SK-N-SH treated with all-trans-retinoic acid at 6 μM for 48 hours (cell line): Measurements from ENCODE around the gene CRELD2.
"Not testable (repeated sequence)": the region's sequence is repeated elsewhere in the genome, so short reads cannot be mapped to it uniquely, and the experiment has no call there.

Source experiments
- ATAC-seq: fragments of 200-7000 bp; cut with Tn5 transposase; 3 replicates; pipeline ENCODE4 v1.9.1; 2020; ENCODE audit warnings: mild to moderate bottlenecking, moderate library complexity
- ARNTL ChIP-seq: fragments of 450-650 bp; formaldehyde crosslinking; IDR thresholded peaks from 2 replicates; pipeline ENCODE4 v1.5.0; 2020; ENCODE audit warnings: low read depth, mild to moderate bottlenecking, moderate library complexity, borderline replicate concordance
- BACH2 ChIP-seq: fragments of 250-450 bp; sonication (Bioruptor Pico); IDR thresholded peaks from 2 replicates; pipeline ENCODE4 v1.9.0; 2021; ENCODE audit warnings: mild to moderate bottlenecking, borderline replicate concordance
- CREB5 ChIP-seq: fragments of 250-450 bp; sonication (Bioruptor Pico); IDR thresholded peaks from 2 replicates; pipeline ENCODE4 v1.5.1; 2020; ENCODE audit warnings: low read depth, mild to moderate bottlenecking, moderate library complexity
- CSDC2 ChIP-seq: fragments of 250-450 bp; sonication (Bioruptor Pico); IDR thresholded peaks from 2 replicates; pipeline ENCODE4 v1.5.0; 2020; ENCODE audit warnings: mild to moderate bottlenecking, moderate library complexity
- CSRNP3 ChIP-seq: fragments of 250-450 bp; sonication (Bioruptor Pico); IDR thresholded peaks from 2 replicates; pipeline ENCODE4 v1.5.1; 2021; ENCODE audit warnings: mild to moderate bottlenecking, moderate library complexity
- ESRRG ChIP-seq: fragments of 250-450 bp; sonication (Bioruptor Pico); IDR thresholded peaks from 2 replicates; pipeline ENCODE4 v1.6.1; 2021; ENCODE audit warnings: mild to moderate bottlenecking
- GLIS3 ChIP-seq: fragments of 250-450 bp; sonication (Bioruptor Pico); IDR thresholded peaks from 2 replicates; pipeline ENCODE4 v1.5.0; 2020; ENCODE audit warnings: mild to moderate bottlenecking, moderate library complexity
- ISL1 ChIP-seq: fragments of 250-450 bp; sonication (Bioruptor Pico); IDR thresholded peaks from 2 replicates; pipeline ENCODE4 v2.1.2; 2022; ENCODE audit warnings: mild to moderate bottlenecking, moderate library complexity
- OSR1 ChIP-seq: fragments of 250-450 bp; sonication (Bioruptor Pico); IDR thresholded peaks from 2 replicates; pipeline ENCODE4 v1.8.0; 2022; ENCODE audit warnings: moderate library complexity, mild to moderate bottlenecking, inconsistent platforms
- PATZ1 ChIP-seq: fragments of 250-450 bp; sonication (Bioruptor Pico); IDR thresholded peaks from 2 replicates; pipeline ENCODE4 v1.8.0; 2020; ENCODE audit warnings: mild to moderate bottlenecking, moderate library complexity, borderline replicate concordance
- POU6F1 ChIP-seq: fragments of 250-450 bp; sonication (Bioruptor Pico); IDR thresholded peaks from 2 replicates; pipeline ENCODE4 v1.8.0; 2021; ENCODE audit warnings: low read depth, mild to moderate bottlenecking, moderate library complexity, borderline replicate concordance
- PPARA ChIP-seq: fragments of 250-450 bp; sonication (Bioruptor Pico); IDR thresholded peaks from 2 replicates; pipeline ENCODE4 v1.5.0; 2020; ENCODE audit warnings: mild to moderate bottlenecking, borderline replicate concordance
- RARB ChIP-seq: fragments of 250-450 bp; sonication (Bioruptor Pico); IDR thresholded peaks from 2 replicates; pipeline ENCODE4 v1.8.0; 2021; ENCODE audit warnings: mild to moderate bottlenecking, moderate library complexity
- SNAI2 ChIP-seq: fragments of 250-450 bp; sonication (Bioruptor Pico); IDR thresholded peaks from 2 replicates; pipeline ENCODE4 v1.5.0; 2020; ENCODE audit warnings: mild to moderate bottlenecking, moderate library complexity
- TCF4 ChIP-seq: fragments of 250-450 bp; sonication (Bioruptor Pico); IDR thresholded peaks from 2 replicates; pipeline ENCODE4 v1.8.0; 2021; ENCODE audit warnings: mild to moderate bottlenecking, moderate library complexity, borderline replicate concordance
- TOX ChIP-seq: fragments of 250-450 bp; sonication (Bioruptor Pico); IDR thresholded peaks from 2 replicates; pipeline ENCODE4 v1.8.0; 2021; ENCODE audit warnings: mild to moderate bottlenecking, moderate library complexity, borderline replicate concordance
- ZC3H10 ChIP-seq: fragments of 250-450 bp; sonication (Bioruptor Pico); IDR thresholded peaks from 2 replicates; pipeline ENCODE4 v1.5.1; 2021; ENCODE audit warnings: mild to moderate bottlenecking, moderate library complexity
- ZFP3 ChIP-seq: fragments of 250-450 bp; sonication (Bioruptor Pico); IDR thresholded peaks from 2 replicates; pipeline ENCODE4 v1.5.0; 2020; ENCODE audit warnings: mild to moderate bottlenecking, moderate library complexity
- ZFP30 ChIP-seq: fragments of 450-650 bp; formaldehyde crosslinking; IDR thresholded peaks from 2 replicates; pipeline ENCODE4 v1.5.0; 2022; ENCODE audit warnings: mild to moderate bottlenecking, moderate library complexity
- ZNF565 ChIP-seq: fragments of 450-650 bp; formaldehyde crosslinking; conservative IDR thresholded peaks from 2 replicates; pipeline ENCODE4 v1.5.0; 2020; ENCODE audit warnings: low read depth, mild to moderate bottlenecking, moderate library complexity
- ZNF70 ChIP-seq: fragments of 450-650 bp; formaldehyde crosslinking; IDR thresholded peaks from 2 replicates; pipeline ENCODE4 v1.5.0; 2020; ENCODE audit warnings: mild to moderate bottlenecking, moderate library complexity
- ZNF8 ChIP-seq: fragments of 450-650 bp; formaldehyde crosslinking; IDR thresholded peaks from 2 replicates; pipeline ENCODE4 v1.5.0; 2020; ENCODE audit warnings: mild to moderate bottlenecking, moderate library complexity

The CRELD2 gene

GRCh38 chr22:49943771-49944398 is 25.5 kb downstream of the CRELD2 start:
- TF ChIP-seq GLIS3 (no peak), SNAI2 (CRISPR knock-in tag) (no peak), ZFP3 (no peak), ZNF8 (CRISPR knock-in tag) (no peak), ZFP30 (CRISPR knock-in tag) (no peak), ISL1 (CRISPR knock-in tag) (no peak)
- ATAC-seq = no peak

- ATAC-seq = no peak; the same call in 2 of the 3 replicates
- TF ChIP-seq ZNF565 (CRISPR knock-in tag) (no peak), CREB5 (CRISPR knock-in tag) (no peak), ZNF70 (CRISPR knock-in tag) (no peak), POU6F1 (CRISPR knock-in tag) (no peak), TCF4 (CRISPR knock-in tag) (no peak), RARB (CRISPR knock-in tag) (no peak), TOX (CRISPR knock-in tag) (no peak), BACH2 (no peak), PATZ1 (CRISPR knock-in tag) (no peak)
Observed at GRCh38 chr22:49944399-49944891, 26.0 kb downstream of the CRELD2 start.

- not testable (repeated sequence) for ATAC-seq
Observed at GRCh38 chr22:49945042-49945794, 26.8 kb downstream of the CRELD2 start.

GRCh38 chr22:49946612-49947295 is 28.3 kb downstream of the CRELD2 start:
- no peak for ATAC-seq
- TF ChIP-seq RARB (CRISPR knock-in tag) (no peak), TOX (CRISPR knock-in tag) (no peak), ARNTL (CRISPR knock-in tag) (no peak), ISL1 (CRISPR knock-in tag) (no peak), SNAI2 (CRISPR knock-in tag) (no peak), CREB5 (CRISPR knock-in tag) (no peak), ESRRG (CRISPR knock-in tag) (no peak), OSR1 (no peak), ZFP3 (no peak), BACH2 (no peak), TCF4 (CRISPR knock-in tag) (no peak), ZNF70 (CRISPR knock-in tag) (no peak), ZNF565 (CRISPR knock-in tag) (no peak), CSDC2 (CRISPR knock-in tag) (no peak), ZFP30 (CRISPR knock-in tag) (no peak), GLIS3 (no peak), POU6F1 (CRISPR knock-in tag) (no peak), PPARA (CRISPR knock-in tag) (no peak), CSRNP3 (CRISPR knock-in tag) (no peak), ZC3H10 (CRISPR knock-in tag) (no peak)
